Sigmoid colon (tissue), 4 donors: ENCODE results near the gene DNAI1.

Experiments used
- EP300 ChIP-seq, 4 donors: sonication (generic); formaldehyde crosslinking; IDR thresholded peaks; one replicate each; pipeline ENCODE4 v1.6.1; 2017; ENCODE audit warnings: antibody characterized with exemption in 4 of 4
- POLR2A ChIP-seq, 2 donors: fragments of 450-650 bp; IDR thresholded peaks; one replicate each; pipeline ENCODE4 v1.6.1; 2016; ENCODE audit warnings: antibody characterized with exemption in 2 of 2, mild to moderate bottlenecking in 2 of 2, moderate library complexity in 2 of 2
- POLR2AphosphoS5 ChIP-seq, 4 donors: sonication (generic); formaldehyde crosslinking; IDR thresholded peaks; one replicate each; pipeline ENCODE4 v1.6.1; 2017; ENCODE audit warnings: antibody characterized with exemption in 4 of 4
- TF ChIP-seq, protein P1 (sequence below), 4 experiments: fragments of 450-650 bp in 3 of 4; fragments of 200-600 bp in 1 of 4; IDR thresholded peaks; one replicate each; pipeline ENCODE4 v1.5.1; 2016 to 2019; ENCODE audit warnings: antibody characterized with exemption in 4 of 4, mild to moderate bottlenecking in 3 of 4, moderate library complexity in 2 of 4

DNA sequence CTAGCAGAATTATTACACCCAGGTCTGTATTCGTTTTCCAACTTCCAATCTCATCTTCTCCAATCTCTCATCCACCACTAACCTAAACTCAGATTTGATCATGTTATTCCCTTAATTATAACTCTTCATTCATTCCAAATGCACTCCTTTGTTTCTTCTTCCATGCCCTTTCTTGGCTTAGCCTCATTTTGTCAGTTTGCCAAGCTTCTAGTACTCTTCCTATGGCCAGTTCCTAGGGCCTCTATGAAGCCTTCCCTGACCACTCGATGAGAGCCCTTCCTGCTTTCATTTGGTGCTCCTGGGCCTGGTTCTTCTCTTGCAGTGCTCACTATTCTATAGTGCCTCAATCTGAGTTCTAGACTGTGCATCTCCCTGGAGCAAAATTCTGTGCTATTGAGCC, 6.0 kb upstream of the DNAI1 start:
- no peak for TF ChIP-seq EP300 (IDR thresholded peaks at IDR 0.05)
- TF ChIP-seq, protein P1, sequence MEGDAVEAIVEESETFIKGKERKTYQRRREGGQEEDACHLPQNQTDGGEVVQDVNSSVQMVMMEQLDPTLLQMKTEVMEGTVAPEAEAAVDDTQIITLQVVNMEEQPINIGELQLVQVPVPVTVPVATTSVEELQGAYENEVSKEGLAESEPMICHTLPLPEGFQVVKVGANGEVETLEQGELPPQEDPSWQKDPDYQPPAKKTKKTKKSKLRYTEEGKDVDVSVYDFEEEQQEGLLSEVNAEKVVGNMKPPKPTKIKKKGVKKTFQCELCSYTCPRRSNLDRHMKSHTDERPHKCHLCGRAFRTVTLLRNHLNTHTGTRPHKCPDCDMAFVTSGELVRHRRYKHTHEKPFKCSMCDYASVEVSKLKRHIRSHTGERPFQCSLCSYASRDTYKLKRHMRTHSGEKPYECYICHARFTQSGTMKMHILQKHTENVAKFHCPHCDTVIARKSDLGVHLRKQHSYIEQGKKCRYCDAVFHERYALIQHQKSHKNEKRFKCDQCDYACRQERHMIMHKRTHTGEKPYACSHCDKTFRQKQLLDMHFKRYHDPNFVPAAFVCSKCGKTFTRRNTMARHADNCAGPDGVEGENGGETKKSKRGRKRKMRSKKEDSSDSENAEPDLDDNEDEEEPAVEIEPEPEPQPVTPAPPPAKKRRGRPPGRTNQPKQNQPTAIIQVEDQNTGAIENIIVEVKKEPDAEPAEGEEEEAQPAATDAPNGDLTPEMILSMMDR (IDR thresholded peaks at IDR 0.05) = no peak
- no peak for TF ChIP-seq POLR2AphosphoS5 (IDR thresholded peaks at IDR 0.05)
- TF ChIP-seq POLR2A (IDR thresholded peaks at IDR 0.05) = no peak
